OCI-LY3 (cell line): ENCODE results near the gene FSIP1.

Experiments
- H2AFZ ChIP-seq: fragments of 200-600, 300-600 bp; shearing (Covaris generic); 2 replicates; pipeline ENCODE4 v1.6.0; 2014; ENCODE audit warnings: antibody characterized with exemption, low read depth, low read length
- H3K27ac ChIP-seq: fragments of 200-600, 300-600 bp; sonication (generic); 2 replicates; pipeline ENCODE4 v1.5.1; 2014; ENCODE audit warnings: mild to moderate bottlenecking, low read length, moderate library complexity, mixed read lengths
- H3K27me3 ChIP-seq: fragments of 200-600, 300-600 bp; sonication (generic); 2 replicates; pipeline ENCODE4 v1.6.1; 2014; ENCODE audit warnings: low read depth, low read length, mixed read lengths
- H3K36me3 ChIP-seq: fragments of 200-600, 300-600 bp; sonication (generic); replicated peaks from 2 replicates; pipeline ENCODE3; 2014; ENCODE audit warnings: low read depth, low read length, mixed read lengths
- H3K4me1 ChIP-seq: fragments of 300-600, 200-600 bp; sonication (generic); 2 replicates; pipeline ENCODE4 v1.6.1; 2014; ENCODE audit warnings: low read length, mixed read lengths
- H3K4me2 ChIP-seq: fragments of 200-600, 300-600 bp; sonication (generic); 2 replicates; pipeline ENCODE4 v1.6.1; 2014; ENCODE audit warnings: low read length, mixed read lengths
- H3K4me3 ChIP-seq: fragments of 300-600, 200-600 bp; sonication (generic); 2 replicates; pipeline ENCODE4 v1.5.1; 2014; ENCODE audit warnings: antibody characterized with exemption, mild to moderate bottlenecking, low read length, moderate library complexity
- H3K79me2 ChIP-seq: fragments of 300-600, 200-600 bp; shearing (Covaris generic); 2 replicates; pipeline ENCODE4 v1.6.1; 2014; ENCODE audit warnings: mild to moderate bottlenecking, low read length, mixed read lengths
- H3K9ac ChIP-seq: fragments of 300-600, 200-600 bp; shearing (Covaris generic); 2 replicates; pipeline ENCODE4 v1.6.0; 2014; ENCODE audit warnings: mild to moderate bottlenecking, low read length, moderate library complexity
- H3K9me3 ChIP-seq: fragments of 200-600, 300-600 bp; shearing (Covaris generic); 2 replicates; pipeline ENCODE4 v1.6.1; 2014; ENCODE audit warnings: low read length, mixed read lengths; ENCODE audit not compliant: insufficient read depth
- H4K20me1 ChIP-seq: fragments of 200-600, 300-600 bp; sonication (generic); 2 replicates; pipeline ENCODE4 v1.6.1; 2016; ENCODE audit warnings: low read length, mixed read lengths; ENCODE audit not compliant: insufficient read depth
- CTCF ChIP-seq: fragments of 200-600, 300-600 bp; sonication (generic); IDR thresholded peaks from 2 replicates; pipeline ENCODE4 v1.5.1; 2014; ENCODE audit warnings: antibody characterized with exemption, low read length, low read depth
- EZH2phosphoT487 ChIP-seq: fragments of 200-600 bp; shearing (Covaris generic); IDR thresholded peaks from 2 replicates; pipeline ENCODE4 v1.6.1; 2018; ENCODE audit warnings: antibody characterized with exemption, mixed run types, low read depth

Gene FSIP1

GRCh38 chr15:39649757-39650156 is 132.9 kb downstream of the FSIP1 start:
- TF ChIP-seq EZH2phosphoT487 (no peak), CTCF (no peak)
- H3K4me3 ChIP-seq = no peak overlapping the region
- H2AFZ ChIP-seq = no peak overlapping the region
- H4K20me1 ChIP-seq = no peaks in the 10 kb centered on the region
- H3K27me3 ChIP-seq = no peaks in the 10 kb centered on the region
- no peaks in the 10 kb centered on the region for H3K36me3 ChIP-seq
- no peak overlapping the region for H3K9ac ChIP-seq
- no peaks in the 10 kb centered on the region for H3K79me2 ChIP-seq
- H3K27ac ChIP-seq = no peak overlapping the region
- no peak overlapping the region for H3K4me2 ChIP-seq
- no peaks in the 10 kb centered on the region for H3K9me3 ChIP-seq
- H3K4me1 ChIP-seq = no peaks in the 10 kb centered on the region

- H3K27ac ChIP-seq = no peak overlapping the region
- peaks cover 29% of the 10 kb centered on the region for H3K4me1 ChIP-seq
- TF ChIP-seq CTCF = no peak
- TF ChIP-seq EZH2phosphoT487 = no peak
- no peaks in the 10 kb centered on the region for H3K9me3 ChIP-seq
- no peaks in the 10 kb centered on the region for H4K20me1 ChIP-seq
- H3K4me2 ChIP-seq = no peak overlapping the region
- no peaks in the 10 kb centered on the region for H3K36me3 ChIP-seq
- H3K27me3 ChIP-seq = no peaks in the 10 kb centered on the region
- H2AFZ ChIP-seq = no peak overlapping the region
- no peak overlapping the region for H3K9ac ChIP-seq
- H3K79me2 ChIP-seq = no peaks in the 10 kb centered on the region
- H3K4me3 ChIP-seq = no peak overlapping the region
These were observed 136.2 kb downstream of the FSIP1 start for GRCh38 chr15:39646425-39646824.

GRCh38 chr15:39645976-39646257 is 136.7 kb downstream of the FSIP1 start:
- Histone ChIP-seq H3K9ac (no peak overlapping the region), H3K27me3 (no peaks in the 10 kb centered on the region), H4K20me1 (no peaks in the 10 kb centered on the region), H3K79me2 (no peaks in the 10 kb centered on the region), H3K27ac (no peak overlapping the region), H3K9me3 (no peaks in the 10 kb centered on the region), H3K4me2 (no peak overlapping the region), H2AFZ (no peak overlapping the region), H3K36me3 (no peaks in the 10 kb centered on the region), H3K4me3 (no peak overlapping the region), H3K4me1 (peaks cover 31% of the 10 kb centered on the region)
- TF ChIP-seq CTCF (no peak), EZH2phosphoT487 (no peak)

GRCh38 chr15:39645138-39645975 is 137.3 kb downstream of the FSIP1 start:
- Histone ChIP-seq H3K4me1 (peaks cover 31% of the 10 kb centered on the region), H4K20me1 (no peaks in the 10 kb centered on the region), H3K79me2 (no peaks in the 10 kb centered on the region), H3K9me3 (no peaks in the 10 kb centered on the region), H3K27ac (no peak overlapping the region), H3K27me3 (no peaks in the 10 kb centered on the region), H3K36me3 (no peaks in the 10 kb centered on the region), H3K9ac (no peak overlapping the region), H3K4me3 (no peak overlapping the region), H3K4me2 (no peak overlapping the region), H2AFZ (no peak overlapping the region)
- TF ChIP-seq CTCF = no peak
- no peak for TF ChIP-seq EZH2phosphoT487
